ENCODE data around the gene ASF1B. TPM values are rescaled to one million over a fixed set of nuclear protein-coding genes. Genes with fewer than 3 reads are reported as not detected.
"Not testable (repeated sequence)": the region's sequence is repeated elsewhere in the genome, so short reads cannot be mapped to it uniquely, and the experiment has no call there.

Gene ASF1B
- total RNA-seq, 3 donors from 2014 or later: 18.5 to 26.7 (median 21.0) TPM

DNA sequence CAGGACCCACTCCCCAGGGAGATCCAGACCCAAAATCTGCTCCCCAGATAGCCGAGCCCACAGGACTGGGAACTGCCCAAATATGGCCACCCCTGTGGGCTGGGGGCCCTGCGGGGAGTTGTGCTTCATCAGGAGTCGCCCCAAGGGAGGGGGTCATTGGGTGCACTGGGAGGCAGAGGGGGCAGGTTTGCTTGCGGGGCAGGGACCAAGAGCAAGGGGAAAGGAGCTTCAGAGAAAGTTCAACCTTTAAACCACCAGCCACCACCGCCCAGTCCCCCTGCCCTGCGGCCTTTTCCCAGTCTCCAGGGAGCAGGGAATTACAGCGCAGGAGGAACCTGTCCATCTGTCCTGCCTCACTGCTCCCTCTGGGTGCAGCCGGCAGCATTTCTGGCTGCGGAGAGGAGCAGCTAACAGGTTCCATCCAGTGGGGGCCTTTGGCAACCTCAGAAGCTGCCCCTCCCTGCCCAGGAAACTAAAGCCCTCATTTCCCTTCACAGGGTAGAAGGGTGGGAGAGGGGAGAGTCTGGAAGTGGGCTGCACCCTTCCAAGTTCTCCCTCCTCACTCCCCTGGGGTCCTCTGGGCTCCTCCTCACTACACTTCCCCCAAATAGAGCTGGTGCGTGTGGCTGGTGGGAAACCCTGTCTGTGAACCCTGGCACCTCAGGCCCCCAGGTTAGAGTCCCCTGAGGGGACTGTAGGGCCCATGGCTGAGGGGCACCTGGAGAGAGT, 13.8 kb upstream of the ASF1B start:
- Mint-ChIP-seq H3K36me3 (ENCODE audit: insufficient read depth) (peaks cover 4% of the 10 kb centered on the region), H3K9me3 (no peaks in the 10 kb centered on the region), H3K27me3 (ENCODE audit: low read depth) (no peaks in the 10 kb centered on the region), H3K4me3 (peak overlapping the region; percentile 73), H3K4me1 (ENCODE audit: low read depth) (peaks cover 41% of the 10 kb centered on the region)
- DNase-seq (no peak), ATAC-seq (peak in 1 of 2 donors; percentile 41)

DNA sequence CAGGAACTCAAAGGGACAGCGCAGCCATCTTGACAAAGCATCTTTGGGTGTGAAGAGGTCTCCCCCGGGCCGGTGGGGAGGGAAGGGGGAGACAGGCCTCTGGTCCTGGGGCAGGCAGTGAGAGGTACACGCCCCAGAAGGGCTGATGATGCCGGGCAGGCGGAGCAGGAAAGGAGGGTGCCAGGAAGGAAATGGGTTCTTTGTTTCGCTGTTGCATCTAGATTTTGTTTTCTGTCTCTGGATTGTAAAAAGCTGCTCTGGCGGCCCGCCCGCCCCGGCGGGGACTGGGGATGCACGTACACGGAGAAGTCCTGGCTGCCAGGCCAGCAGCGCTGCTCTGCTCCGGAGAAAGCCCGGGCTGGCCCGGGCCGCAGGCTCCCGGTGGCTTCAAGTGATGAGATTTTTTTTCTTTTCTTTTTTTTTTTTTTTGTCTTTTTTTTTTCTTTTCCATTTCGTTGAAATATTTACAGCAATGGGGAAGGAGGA, 13.2 kb upstream of the ASF1B start:
- no peaks in the 10 kb centered on the region for H3K9me3 Mint-ChIP-seq
- peak overlapping the region; percentile 73 for H3K4me3 Mint-ChIP-seq
- no peaks in the 10 kb centered on the region for H3K27me3 Mint-ChIP-seq (ENCODE audit: low read depth)
- DNase-seq: peak; percentile 39
- H3K36me3 Mint-ChIP-seq (ENCODE audit: insufficient read depth): peaks cover 4% of the 10 kb centered on the region
- ATAC-seq: peak; percentile 78 to 82
- H3K4me1 Mint-ChIP-seq (ENCODE audit: low read depth): peaks cover 41% of the 10 kb centered on the region

DNA sequence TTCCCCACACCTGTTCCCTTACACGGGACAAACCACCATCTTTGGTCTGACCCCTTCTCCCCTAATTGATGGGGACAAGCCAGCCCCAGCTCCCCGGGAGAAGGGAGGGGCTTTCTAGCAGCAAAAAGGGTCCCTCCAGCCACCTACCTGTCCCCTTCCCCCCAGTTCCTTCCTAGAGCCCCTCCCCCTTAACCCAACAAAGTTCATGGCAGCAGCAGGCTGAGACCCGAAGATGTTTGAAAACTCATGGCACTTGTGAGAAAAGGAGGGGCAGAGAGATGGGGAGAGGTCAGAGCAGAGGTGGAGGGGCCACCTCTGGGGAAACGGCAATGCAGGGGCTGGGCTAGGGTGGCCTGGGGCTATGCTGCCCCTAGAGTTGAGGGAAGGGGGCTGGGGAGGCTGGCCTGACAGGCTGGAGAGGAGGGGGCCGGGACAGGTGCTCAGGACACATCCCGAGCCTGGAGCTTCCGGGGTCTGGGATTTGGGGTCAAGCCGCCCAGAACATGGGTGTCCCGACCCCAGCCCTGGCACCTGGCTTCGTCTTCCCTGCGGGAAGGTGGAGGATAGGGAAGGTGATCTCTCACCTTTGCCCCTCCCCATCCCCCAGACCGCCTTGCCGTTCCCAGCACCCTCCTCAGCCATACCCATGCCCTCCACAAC, 12.5 kb upstream of the ASF1B start:
- DNase-seq (no peak), ATAC-seq (no peak)
- H3K27me3 Mint-ChIP-seq (ENCODE audit: low read depth): no peaks in the 10 kb centered on the region

DNA sequence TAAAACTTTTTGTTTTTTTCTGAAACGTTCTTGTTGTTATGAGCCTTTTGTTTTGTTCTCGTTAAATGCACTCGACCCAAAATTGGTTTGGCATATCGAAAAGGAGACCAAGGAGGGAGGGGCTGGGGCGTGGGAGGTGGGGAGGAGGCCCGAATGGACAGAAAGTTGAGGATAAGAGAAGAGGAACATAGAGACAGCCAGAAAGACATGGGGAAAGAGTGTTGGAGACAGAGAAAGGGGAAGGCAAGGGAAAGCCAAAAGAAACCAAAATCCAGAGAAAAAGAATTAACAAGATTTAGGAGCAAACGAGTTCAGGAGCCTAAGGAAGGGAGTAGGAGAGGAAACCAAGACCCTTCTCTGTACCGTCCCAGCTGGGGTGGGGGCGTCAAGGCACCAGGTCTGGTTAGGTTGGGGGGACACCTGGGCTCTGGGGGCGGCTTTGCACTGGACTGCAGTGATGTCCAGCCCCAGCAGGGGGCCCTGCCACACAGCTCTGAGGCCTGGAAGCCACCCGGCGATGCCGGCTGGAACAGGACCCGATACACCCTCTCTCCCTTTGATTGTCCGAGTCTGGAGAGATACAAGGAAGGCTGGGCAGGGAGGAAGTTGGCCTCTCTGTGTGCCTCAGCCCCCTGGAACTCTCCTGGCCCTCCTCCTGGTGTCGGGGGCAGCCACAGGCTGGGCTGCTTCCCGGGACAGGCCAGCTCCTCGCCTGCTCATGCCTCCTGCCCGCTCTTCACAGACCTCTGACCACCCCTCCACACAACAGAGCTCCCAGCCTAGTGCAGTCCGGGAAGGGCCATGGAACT, 11.6 kb upstream of the ASF1B start:
- H3K27me3 Mint-ChIP-seq (ENCODE audit: low read depth): no peaks in the 10 kb centered on the region
- H3K9me3 Mint-ChIP-seq: no peaks in the 10 kb centered on the region
- DNase-seq (peak; percentile 48), ATAC-seq (peak; percentile 47 to 57)
- H3K4me3 Mint-ChIP-seq: no peak overlapping the region
- H3K36me3 Mint-ChIP-seq (ENCODE audit: insufficient read depth): peaks cover 2% of the 10 kb centered on the region
- peaks cover 41% of the 10 kb centered on the region for H3K4me1 Mint-ChIP-seq (ENCODE audit: low read depth)

More for the DNA sequence above, 12.5 kb upstream of the ASF1B start:
- peak overlapping the region; percentile 73 for H3K4me3 Mint-ChIP-seq
- H3K9me3 Mint-ChIP-seq: no peaks in the 10 kb centered on the region
- peaks cover 41% of the 10 kb centered on the region for H3K4me1 Mint-ChIP-seq (ENCODE audit: low read depth)
- H3K36me3 Mint-ChIP-seq (ENCODE audit: insufficient read depth): peaks cover 4% of the 10 kb centered on the region

DNA sequence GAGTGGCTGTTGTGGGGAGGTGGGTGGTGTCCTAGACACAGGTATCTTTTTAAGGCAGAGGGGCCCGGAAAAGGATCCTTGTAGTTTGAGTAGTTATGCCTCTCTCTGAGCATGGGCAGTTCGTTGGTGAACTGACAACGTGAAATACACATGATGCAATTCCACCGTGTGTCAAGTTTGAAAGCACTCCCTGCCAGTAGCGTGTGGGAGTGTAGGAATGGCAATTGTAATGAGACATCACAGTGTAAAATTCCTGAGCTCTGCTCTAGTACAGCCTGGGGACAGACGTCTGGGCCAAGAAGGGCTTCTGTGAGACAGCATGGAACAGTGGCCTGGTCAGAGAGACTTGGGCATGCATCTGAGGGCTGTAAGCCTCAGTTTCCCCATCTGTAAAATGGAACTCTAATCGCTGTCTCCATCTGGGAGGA, 10.4 kb upstream of the ASF1B start:
- Mint-ChIP-seq H3K4me3 (no peak overlapping the region), H3K36me3 (ENCODE audit: insufficient read depth) (peaks cover 2% of the 10 kb centered on the region), H3K27me3 (ENCODE audit: low read depth) (no peaks in the 10 kb centered on the region), H3K4me1 (ENCODE audit: low read depth) (peaks cover 50% of the 10 kb centered on the region), H3K9me3 (no peaks in the 10 kb centered on the region)
- no peak for ATAC-seq
- DNase-seq: no peak

DNA sequence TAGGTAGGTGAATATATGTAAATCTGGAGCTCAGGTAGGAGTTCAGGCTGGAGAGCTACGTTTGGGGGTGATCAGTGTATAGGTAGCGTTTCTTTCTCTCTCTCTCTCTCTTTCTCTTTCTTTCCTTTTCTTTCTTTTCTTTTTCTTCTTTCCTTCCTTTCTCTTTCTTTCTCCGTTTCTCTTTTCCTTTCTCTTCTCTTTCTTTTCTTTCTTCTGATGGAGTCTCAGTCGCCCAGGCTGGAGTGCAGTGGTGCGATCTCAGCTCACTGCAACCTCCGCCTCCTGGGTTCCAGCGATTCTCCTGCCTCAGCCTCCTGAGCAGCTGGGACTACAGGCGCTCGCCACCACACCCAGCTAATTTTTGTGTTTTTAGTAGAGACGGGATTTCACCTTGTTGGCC, 9.8 kb upstream of the ASF1B start:
- not testable (repeated sequence) for H3K27me3 Mint-ChIP-seq (ENCODE audit: low read depth); ATAC-seq; DNase-seq; H3K36me3 Mint-ChIP-seq (ENCODE audit: insufficient read depth); H3K9me3 Mint-ChIP-seq; H3K4me3 Mint-ChIP-seq
- peaks cover 55% of the 10 kb centered on the region for H3K4me1 Mint-ChIP-seq (ENCODE audit: low read depth)

DNA sequence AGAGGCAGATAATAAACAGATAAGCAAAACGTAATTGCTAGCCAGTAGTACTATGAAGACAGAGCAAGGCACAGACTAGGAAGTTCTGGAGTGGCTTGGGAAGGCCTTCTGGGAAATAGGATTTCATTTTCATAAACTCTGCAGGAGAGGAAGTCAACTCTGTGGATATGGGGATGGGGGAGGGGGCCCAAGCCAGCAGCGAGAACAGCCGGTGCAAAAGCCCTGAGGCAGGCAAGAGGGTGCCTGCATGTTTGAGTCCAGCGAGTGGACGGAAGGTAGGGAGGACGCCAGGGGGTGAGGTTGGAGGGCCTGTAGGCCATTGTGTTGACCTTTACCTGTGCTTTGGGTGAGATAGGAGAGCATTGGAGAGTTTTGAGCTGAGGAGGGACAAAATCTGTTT, 9.0 kb upstream of the ASF1B start:
- H3K4me1 Mint-ChIP-seq (ENCODE audit: low read depth): peaks cover 56% of the 10 kb centered on the region
- no peaks in the 10 kb centered on the region for H3K9me3 Mint-ChIP-seq
- H3K27me3 Mint-ChIP-seq (ENCODE audit: low read depth): no peaks in the 10 kb centered on the region
- peaks cover 2% of the 10 kb centered on the region for H3K36me3 Mint-ChIP-seq (ENCODE audit: insufficient read depth)
- ATAC-seq: no peak
- H3K4me3 Mint-ChIP-seq: no peak overlapping the region
- no peak for DNase-seq

DNA sequence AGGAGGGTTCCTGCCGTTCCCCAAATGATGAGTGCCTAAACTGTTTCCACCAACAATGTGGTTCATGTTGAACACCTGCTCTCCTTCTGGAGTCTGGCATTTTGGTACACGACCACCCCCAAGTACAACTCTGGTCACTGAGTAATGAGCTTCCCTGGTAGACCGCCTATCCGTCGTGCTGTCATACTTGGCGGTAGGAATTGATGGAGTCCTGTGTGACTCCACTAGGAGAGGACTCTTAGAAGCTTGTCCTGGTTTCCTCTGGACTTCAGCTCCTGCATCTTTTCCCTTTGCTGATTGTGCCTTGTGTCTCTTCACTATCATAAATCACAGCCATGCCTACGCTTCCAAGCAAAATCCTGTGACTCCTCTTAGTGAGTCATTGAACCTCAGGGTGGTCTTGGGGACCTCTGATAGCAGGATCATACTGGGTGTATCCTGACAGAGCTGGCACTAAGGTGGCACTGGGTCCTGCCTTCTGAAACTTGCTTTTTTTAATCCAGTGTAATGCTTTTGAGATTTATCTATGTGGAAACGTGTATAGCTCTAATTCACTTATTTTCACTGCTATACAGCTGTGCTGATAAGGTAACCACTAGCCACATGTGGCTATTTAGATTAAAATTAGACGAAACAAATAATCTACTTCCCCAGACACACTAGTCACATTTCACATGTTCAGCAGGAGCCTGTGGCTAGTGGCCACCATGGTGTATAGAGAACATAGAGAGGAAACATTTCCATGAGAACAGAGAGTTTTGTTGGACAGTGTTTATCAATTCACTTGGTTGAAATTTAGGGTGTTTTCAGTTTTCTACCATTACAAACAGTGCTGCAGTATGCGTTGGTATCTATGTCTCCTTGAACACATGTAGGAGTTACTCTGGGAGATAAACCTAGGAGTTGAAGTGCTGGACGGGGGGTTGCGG, 6.1 kb upstream of the ASF1B start:
- Mint-ChIP-seq H3K27me3 (ENCODE audit: low read depth) (no peaks in the 10 kb centered on the region), H3K4me1 (ENCODE audit: low read depth) (peaks cover 42% of the 10 kb centered on the region), H3K9me3 (no peaks in the 10 kb centered on the region), H3K4me3 (no peak overlapping the region), H3K36me3 (ENCODE audit: insufficient read depth) (peaks cover 7% of the 10 kb centered on the region)
- ATAC-seq (no peak), DNase-seq (no peak)

DNA sequence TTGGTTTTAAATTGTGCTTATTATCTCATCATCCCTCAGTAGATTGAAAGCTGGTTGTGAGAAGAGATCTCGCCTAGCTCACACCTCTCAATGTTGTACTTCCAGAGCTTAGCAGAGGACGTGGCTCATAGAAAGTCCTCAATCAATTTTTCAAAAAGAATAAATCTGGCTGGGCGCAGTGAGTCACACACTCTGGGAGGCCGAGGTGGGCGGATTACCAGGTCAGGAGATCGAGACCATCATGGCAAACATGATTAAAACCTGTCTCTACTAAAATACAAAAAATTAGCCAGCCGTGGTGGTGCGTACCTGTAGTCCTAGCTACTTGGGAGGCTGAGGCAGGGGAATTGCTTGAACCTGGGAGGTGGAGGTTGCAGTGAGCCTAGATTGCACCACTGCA, 4.7 kb upstream of the ASF1B start:
- Mint-ChIP-seq H3K9me3 (no peaks in the 10 kb centered on the region), H3K4me1 (ENCODE audit: low read depth) (peaks cover 40% of the 10 kb centered on the region), H3K27me3 (ENCODE audit: low read depth) (no peaks in the 10 kb centered on the region), H3K4me3 (no peak overlapping the region), H3K36me3 (ENCODE audit: insufficient read depth) (peaks cover 7% of the 10 kb centered on the region)
- DNase-seq (no peak), ATAC-seq (no peak)

DNA sequence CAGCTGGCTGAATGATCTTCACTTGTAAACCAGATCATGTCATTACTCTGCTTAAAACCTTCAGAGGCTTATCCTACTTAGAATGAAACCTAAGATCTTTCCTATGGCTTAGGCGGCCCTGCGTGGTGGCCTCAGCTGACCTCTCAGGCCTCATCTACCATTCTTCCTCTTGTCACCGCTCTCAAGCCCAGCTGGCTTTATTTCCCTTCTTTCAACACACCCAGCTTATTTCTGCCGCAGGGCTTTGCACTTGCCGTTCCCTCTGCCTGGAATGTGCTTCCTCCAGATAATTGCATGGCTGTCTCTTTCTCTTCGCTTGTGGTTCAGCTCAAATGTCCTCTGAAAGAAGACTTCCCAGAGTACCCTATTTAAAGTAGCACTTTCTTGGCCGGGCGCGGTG, 3.6 kb upstream of the ASF1B start:
- DNase-seq: no peak
- H3K27me3 Mint-ChIP-seq (ENCODE audit: low read depth): no peaks in the 10 kb centered on the region
- ATAC-seq: no peak
- no peak overlapping the region for H3K4me3 Mint-ChIP-seq
- peaks cover 7% of the 10 kb centered on the region for H3K36me3 Mint-ChIP-seq (ENCODE audit: insufficient read depth)
- no peaks in the 10 kb centered on the region for H3K9me3 Mint-ChIP-seq
- H3K4me1 Mint-ChIP-seq (ENCODE audit: low read depth): peaks cover 38% of the 10 kb centered on the region

DNA sequence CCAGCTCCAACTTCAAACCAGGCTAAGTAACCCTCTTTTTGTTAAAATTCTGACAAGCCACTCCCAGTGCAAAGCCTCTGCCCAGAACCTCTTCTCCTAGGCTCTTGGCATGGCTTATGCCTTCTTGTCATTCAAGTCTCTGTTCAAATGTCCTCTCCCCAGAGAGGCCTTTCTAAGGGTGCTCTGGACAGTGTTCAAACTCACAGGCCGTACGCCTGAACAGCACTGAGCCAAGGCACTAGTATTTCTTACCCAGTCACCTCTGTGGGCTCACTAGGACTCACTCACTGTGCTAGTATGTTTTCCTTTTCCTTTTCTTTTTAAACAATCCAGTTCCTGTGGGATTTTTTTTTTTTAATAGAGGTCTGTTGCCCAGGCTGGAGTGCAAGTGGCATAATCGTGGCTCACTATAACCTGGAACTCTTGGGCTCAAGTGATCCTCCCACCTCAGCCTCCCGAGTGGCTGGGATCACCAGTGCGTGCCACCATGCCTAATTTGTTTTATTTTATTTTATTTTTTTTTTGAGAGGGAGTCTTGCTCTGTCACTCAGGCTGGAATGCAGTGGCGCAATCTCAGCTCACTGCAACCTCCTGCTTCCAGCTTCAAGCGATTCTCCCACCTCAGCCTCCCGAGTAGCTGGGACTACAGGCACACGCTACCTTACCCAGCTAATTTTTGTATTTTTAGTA, 2.3 kb upstream of the ASF1B start:
- H3K27me3 Mint-ChIP-seq (ENCODE audit: low read depth): no peaks in the 10 kb centered on the region
- H3K4me3 Mint-ChIP-seq: peak overlapping the region; percentile 60
- H3K9me3 Mint-ChIP-seq: no peaks in the 10 kb centered on the region
- DNase-seq (no peak), ATAC-seq (no peak)
- H3K36me3 Mint-ChIP-seq (ENCODE audit: insufficient read depth): peaks cover 7% of the 10 kb centered on the region
- peaks cover 38% of the 10 kb centered on the region for H3K4me1 Mint-ChIP-seq (ENCODE audit: low read depth)

DNA sequence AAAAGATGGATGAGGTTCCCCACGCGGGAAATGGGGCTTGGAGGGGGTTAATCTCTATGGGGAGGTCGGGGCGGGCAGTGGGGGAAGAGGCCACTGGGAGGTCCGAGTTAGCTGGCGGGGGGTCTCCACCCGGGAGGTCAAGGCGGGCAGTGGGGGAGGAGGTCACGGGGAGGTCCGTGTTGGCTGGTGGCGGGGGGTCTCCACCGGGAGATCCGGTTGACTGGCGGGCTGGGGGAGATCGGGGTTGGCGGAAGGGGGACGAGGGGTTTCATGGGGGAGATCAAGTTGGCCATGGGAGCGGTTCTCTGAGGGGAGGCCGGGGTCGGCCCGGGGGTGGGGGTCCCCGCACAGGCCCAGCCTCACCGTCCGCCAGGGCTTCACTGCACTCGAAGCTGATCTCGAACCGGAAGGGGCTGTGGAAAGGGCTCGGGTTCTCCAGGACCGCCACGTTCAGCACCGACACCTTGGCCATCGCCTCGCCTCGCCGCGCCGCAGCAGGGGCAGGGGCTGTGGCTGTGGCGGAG, 342 bp downstream of the ASF1B start:
- H3K9me3 Mint-ChIP-seq: no peaks in the 10 kb centered on the region
- peak overlapping the region; percentile 85 for H3K4me3 Mint-ChIP-seq
- peak in 1 of 2 donors; percentile 1 for ATAC-seq
- H3K36me3 Mint-ChIP-seq (ENCODE audit: insufficient read depth): peaks cover 5% of the 10 kb centered on the region
- H3K4me1 Mint-ChIP-seq (ENCODE audit: low read depth): peaks cover 23% of the 10 kb centered on the region
- H3K27me3 Mint-ChIP-seq (ENCODE audit: low read depth): no peaks in the 10 kb centered on the region
- no peak for DNase-seq

DNA sequence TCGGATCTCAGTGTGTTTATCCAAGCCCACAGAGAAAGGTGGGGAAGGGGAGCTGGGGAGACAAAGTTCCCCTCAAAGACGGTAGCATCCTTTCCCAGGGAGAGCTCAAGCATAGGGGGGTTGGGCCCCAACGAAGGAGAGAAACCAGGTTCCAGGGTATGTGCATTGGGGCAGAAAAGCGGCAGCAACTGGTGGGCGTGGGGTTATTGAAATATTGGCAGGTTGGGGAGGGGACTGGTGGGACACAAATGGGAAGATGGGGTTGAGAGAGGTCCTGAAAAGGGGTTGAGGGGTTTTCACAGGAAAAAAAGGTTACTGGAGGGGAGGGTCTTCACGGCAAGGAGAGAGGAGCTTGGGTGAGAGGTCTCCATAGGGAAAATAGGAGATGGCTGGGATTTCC, 1.0 kb downstream of the ASF1B start:
- Mint-ChIP-seq H3K27me3 (ENCODE audit: low read depth) (no peaks in the 10 kb centered on the region), H3K4me1 (ENCODE audit: low read depth) (peaks cover 21% of the 10 kb centered on the region), H3K36me3 (ENCODE audit: insufficient read depth) (peaks cover 5% of the 10 kb centered on the region), H3K4me3 (peak overlapping the region; percentile 85), H3K9me3 (no peaks in the 10 kb centered on the region)
- DNase-seq (no peak), ATAC-seq (no peak)
